Activated CD4-positive, alpha-beta T cell treated with anti-CD3 and anti-CD28 coated beads, Interleukin-2, amount 50 U/mL, for 1 hour (primary cell): ENCODE data around the gene HMX1.

Experiments
- DNase-seq: peaks from one replicate; pipeline ENCODE4 v3.0.0-alpha.2; 2020

Gene HMX1

GRCh38 chr4:8838961-8839431 lies 32.6 kb downstream of the HMX1 start:
- no peak for DNase-seq

GRCh38 chr4:8838296-8838960 lies 33.2 kb downstream of the HMX1 start:
- no peak for DNase-seq

GRCh38 chr4:8837181-8837841 lies 34.3 kb downstream of the HMX1 start:
- no peak for DNase-seq

- no peak for DNase-seq
These were observed 34.9 kb downstream of the HMX1 start for GRCh38 chr4:8836664-8837171.

GRCh38 chr4:8835521-8836365 lies 35.9 kb downstream of the HMX1 start:
- no peak for DNase-seq

GRCh38 chr4:8834681-8835220 lies 36.9 kb downstream of the HMX1 start:
- DNase-seq, result no peak

- no peak for DNase-seq
These were observed 39.3 kb downstream of the HMX1 start for GRCh38 chr4:8832113-8832915.

- DNase-seq, result no peak
These were observed 40.2 kb downstream of the HMX1 start for GRCh38 chr4:8831221-8832112.

- DNase-seq, result no peak
These were observed 40.9 kb downstream of the HMX1 start for GRCh38 chr4:8830611-8831200.

GRCh38 chr4:8830056-8830455 lies 41.6 kb downstream of the HMX1 start:
- no peak for DNase-seq

GRCh38 chr4:8829584-8829983 lies 42.1 kb downstream of the HMX1 start:
- no peak for DNase-seq

- no peak for DNase-seq
These were observed 42.8 kb downstream of the HMX1 start for GRCh38 chr4:8828869-8829268.

GRCh38 chr4:8821151-8821950 lies 50.3 kb downstream of the HMX1 start:
- DNase-seq, result no peak

GRCh38 chr4:8820178-8821102 lies 51.2 kb downstream of the HMX1 start:
- DNase-seq, result no peak

- DNase-seq, result no peak
These were observed 52.0 kb downstream of the HMX1 start for GRCh38 chr4:8819473-8820177.

- no peak for DNase-seq
These were observed 52.6 kb downstream of the HMX1 start for GRCh38 chr4:8819019-8819418.

GRCh38 chr4:8818063-8818881 lies 53.4 kb downstream of the HMX1 start:
- no peak for DNase-seq

GRCh38 chr4:8817813-8818062 lies 53.9 kb downstream of the HMX1 start:
- DNase-seq, result no peak
